ENCODE data around the gene BUB1.
"Not testable (repeated sequence)": the region's sequence is repeated elsewhere in the genome, so short reads cannot be mapped to it uniquely, and the experiment has no call there.

BUB1 gene

GRCh38 chr2:110653861-110654260, 24.0 kb downstream of the BUB1 start:
- no peak for DNase-seq

- DNase-seq = no peak
Observed at GRCh38 chr2:110650346-110650745, 27.5 kb downstream of the BUB1 start.

DNA sequence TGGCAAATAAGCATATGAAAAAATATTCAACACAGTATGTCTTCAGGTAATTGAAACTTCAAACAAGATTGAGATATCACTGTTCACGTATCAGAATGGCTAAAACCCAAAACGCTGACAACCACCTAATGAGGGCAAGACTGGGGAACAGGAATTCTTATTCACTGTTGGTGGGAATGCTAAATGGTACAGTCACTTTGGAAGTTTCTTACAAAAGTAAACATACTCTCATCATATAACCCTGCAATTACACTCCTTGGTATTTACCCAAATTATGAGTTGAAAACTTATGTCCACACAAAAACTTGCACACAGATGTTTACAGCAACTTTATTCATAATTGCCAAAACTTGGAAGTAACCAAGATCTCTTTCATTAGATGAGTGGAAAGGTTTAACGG, 30.1 kb downstream of the BUB1 start:
- DNase-seq = no peak

- no peak for DNase-seq
Observed at GRCh38 chr2:110645616-110646015, 32.2 kb downstream of the BUB1 start.

DNA sequence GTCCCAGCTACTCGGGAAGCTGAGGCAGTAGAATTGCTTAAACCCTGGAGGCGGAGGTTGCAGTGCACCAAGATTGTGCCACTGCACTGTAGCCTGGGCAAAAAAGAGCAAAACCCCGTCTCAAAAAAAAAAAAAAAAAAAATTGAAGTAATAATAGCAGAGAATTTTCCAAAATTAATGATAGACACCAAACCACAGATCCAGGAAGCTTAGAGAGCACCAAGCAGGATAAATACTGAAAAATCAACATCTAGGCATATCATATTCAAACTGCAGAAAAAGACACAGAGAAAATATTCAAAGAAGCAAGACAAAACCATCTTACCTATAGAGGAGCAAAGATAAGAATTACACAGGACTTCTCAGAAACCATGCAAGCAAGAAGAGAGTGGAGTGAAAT, 33.5 kb downstream of the BUB1 start:
- no peak for DNase-seq

- no peak for DNase-seq
Observed at GRCh38 chr2:110642360-110642759, 35.5 kb downstream of the BUB1 start.

DNA sequence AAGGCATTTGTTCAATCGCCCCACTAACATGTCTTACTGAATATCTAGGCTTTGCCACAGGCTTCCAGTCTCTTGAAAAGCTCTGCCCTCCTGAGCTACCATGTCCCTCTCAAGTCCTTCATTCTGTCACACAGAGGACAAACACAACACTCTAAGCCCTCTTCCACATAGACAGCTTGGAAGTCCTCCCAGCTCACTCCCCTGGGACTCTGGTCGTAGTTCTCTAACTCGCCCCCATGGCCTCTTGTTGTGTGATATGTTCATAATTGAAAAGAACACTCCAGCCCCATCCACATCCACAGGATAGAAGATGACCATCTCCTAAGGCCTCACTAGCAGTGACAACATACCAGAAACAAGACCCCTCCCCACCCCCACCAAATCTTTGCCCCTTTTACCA, 37.9 kb downstream of the BUB1 start:
- DNase-seq = no peak

DNA sequence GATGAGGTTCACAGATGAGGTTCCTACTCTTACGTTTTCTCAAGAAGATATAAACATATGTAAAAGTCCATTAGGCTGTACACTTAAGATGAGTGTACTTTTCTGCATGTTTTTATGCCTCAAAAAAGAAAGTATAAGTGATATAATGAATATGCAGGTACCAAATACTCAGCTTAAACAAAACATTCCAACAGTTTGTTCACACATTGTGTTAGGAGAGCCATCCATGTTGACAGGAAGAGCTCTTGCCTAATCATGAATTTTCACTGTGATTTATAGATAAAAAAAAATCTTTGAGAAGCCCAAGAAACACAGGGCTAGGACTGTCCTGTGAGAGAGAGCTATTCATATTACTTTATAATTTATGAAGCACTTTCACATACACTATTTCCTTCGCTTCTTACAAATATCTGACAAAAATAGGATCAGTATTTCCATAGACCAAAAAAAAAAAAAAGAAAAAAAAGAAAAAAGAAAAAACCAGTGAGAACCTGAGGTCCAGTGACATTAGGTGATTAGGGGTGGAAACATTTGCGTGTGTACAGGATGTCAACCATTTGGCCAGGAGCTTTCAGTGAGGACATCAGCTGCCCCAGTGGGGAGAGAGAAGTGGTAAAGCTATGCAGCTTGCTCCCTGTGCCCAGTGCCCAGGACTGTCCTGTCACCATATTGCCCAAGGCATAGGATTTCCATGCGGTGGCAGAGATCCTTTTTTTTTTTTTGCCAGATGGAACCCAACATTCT, 38.7 kb downstream of the BUB1 start:
- no peak for DNase-seq

GRCh38 chr2:110638004-110638403, 39.9 kb downstream of the BUB1 start:
- DNase-seq = no peak

DNA sequence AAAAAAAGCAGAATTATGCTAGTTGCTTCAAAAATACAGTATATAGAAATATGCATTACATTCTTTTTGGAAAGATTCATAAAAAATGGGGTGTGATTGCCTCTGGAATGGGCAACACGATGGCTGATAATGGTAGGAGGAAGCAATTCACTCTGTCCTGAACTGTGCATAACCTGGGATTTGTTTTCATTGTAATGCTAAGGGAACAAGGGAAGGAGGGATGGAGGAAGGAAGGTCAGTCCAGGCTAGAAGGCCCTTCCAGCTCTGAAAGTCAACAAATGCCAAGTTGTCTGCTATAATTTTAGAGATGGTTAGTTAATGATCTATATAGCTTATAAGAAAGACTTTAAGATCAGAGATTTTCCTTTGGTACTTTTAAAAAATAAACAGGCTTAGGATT, 40.8 kb downstream of the BUB1 start:
- DNase-seq = no peak

DNA sequence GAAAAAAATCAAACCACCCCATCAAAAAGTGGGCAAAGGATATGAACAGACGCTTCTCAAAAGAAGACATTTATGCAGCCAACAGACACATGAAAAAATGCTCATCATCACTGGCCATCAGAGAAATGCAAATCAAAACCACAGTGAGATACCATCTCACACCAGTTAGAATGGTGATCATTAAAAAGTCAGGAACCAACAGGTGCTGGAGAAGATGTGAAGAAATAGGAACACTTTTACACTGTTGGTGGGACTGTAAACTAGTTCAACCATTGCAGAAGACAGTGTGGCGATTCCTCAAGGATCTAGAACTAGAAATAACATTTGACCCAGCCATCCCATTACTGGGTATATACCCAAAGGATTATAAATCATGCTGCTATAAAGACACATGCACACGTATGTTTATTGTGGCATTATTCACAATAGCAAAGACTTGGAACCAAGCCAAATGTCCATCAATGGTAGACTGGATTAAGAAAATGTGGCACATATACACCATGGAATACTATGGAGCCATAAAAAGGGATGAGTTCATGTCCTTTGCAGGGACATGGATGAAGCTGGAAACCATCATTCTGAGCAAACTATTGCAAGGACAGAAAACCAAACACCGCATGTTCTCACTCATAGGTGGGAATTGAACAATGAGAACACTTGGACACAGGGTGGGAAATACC, 41.8 kb downstream of the BUB1 start:
- DNase-seq = not testable (repeated sequence)

DNA sequence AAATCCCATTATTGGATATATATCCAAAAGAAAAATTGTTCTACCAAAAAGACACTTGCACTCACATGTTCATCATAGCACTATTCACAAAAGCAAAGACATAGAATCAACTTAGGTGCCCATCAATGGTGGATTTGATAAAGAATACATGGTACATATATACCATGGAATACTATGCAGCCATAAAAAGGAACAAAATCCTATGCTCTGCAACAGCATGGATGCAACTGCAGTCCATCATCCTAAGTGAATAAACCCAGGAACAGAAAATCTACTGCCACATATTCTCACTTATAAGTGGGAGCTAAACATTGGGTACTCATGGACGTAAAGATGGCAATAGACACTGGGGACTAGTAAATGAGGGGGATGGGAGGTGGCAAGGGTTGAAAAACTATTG, 50.5 kb downstream of the BUB1 start:
- not testable (repeated sequence) for DNase-seq

GRCh38 chr2:110619326-110619939, 58.4 kb downstream of the BUB1 start:
- DNase-seq = not testable (repeated sequence)

- DNase-seq = not testable (repeated sequence)
Observed at GRCh38 chr2:110613927-110614326, 63.9 kb downstream of the BUB1 start.

GRCh38 chr2:110610613-110611250, 67.1 kb downstream of the BUB1 start:
- DNase-seq = not testable (repeated sequence)

DNA sequence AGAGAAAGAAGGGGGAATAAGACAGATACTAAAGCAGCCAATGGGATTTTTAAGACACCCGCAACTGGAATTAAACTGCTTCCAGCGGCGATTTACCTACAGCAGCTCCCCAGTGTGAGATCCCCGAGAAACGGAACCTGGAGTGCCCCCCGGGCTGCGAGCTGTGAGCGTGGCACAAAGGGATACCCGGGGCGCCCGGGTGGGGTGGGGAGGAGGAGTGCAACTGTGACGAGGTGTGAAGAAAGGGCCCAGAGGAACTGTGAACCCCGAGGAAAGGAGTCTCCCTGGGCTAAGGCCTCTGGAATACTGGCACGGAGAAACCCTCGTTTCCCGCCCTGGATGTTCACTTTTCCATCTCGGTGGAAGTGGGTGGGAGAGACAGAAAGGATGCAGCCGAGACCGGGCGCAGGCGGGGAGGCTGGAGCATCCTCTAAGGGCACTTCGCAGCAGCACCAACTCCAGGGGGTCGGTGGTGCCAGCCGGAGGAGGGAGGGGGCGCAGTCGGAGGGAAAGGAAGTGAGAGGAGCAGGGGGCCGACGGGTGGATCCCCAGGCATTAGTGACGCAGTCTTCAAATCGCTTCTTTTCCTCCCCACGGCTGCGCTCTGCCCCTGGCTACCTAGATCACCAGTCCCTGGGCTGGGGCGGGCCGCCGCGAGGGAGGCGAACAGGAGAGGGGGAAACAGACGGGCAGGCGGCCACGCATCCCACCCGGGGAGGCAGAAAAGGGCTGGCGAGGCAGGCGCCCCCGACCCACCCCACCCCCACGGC, 67.8 kb downstream of the BUB1 start:
- not testable (repeated sequence) for DNase-seq

GRCh38 chr2:110608788-110609502, 68.9 kb downstream of the BUB1 start:
- not testable (repeated sequence) for DNase-seq

GRCh38 chr2:110605057-110605456, 72.8 kb downstream of the BUB1 start:
- not testable (repeated sequence) for DNase-seq

- not testable (repeated sequence) for DNase-seq
Observed at GRCh38 chr2:110603917-110604591, 73.8 kb downstream of the BUB1 start.

DNA sequence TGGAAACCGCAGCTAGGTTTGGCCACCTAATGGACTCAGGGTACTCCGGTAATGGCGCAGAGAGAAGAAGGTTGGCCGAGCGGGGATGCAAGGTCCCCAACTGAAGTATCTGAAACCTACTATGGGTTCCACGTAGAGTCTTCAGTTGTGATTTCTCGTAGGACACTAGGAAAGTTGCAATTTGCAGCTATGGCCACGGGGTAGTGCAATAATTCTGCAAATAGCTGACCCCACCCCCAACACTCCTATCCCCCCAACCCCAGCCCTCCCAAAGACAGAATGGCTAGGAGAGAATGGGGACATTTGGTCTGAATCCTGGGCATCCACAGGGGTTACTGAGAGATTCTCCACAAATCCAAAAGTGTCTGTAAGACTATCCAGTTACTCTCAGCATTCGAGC, 75.7 kb downstream of the BUB1 start:
- not testable (repeated sequence) for DNase-seq

DNA sequence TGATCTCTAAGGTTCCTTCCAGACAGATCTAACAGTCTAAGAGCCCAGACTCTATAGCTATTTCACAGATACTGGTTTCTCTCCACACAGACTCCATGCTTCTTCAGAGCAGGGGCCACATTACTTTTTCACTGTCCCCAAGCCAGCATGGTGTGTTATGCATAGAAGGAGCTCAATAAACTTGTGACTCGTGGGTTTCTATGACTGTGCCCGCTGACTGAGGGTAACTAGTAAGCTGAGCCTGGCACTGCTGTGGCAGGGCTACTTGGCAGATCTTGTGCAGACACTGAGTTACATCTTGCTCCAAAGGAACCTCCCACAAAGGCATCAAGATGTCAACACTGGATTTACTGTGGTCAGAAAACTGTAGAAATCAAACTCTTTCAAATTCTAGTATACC, 85.9 kb downstream of the BUB1 start:
- DNase-seq = not testable (repeated sequence)

All from DMS153 (cell line).